Memory B cell (primary cell): ENCODE data around the gene ZNF385D.

Source experiments
- ATAC-seq: fragments of 150-1000 bp; cut with Tn5 transposase; 2 replicates; pipeline ENCODE4 v1.10.0; 2021; ENCODE audit warnings: low read depth, mild to moderate bottlenecking, moderate library complexity
- DNase-seq, 2 donors: peaks; one replicate each; pipeline ENCODE4 v3.0.0; 2022; ENCODE audit warnings: low spot score in 2 of 2
- H3K27ac Mint-ChIP-seq: one replicate; pipeline ENCODE4 v1.8.0; 2022; ENCODE audit warnings: mild to moderate bottlenecking, moderate library complexity, mixed read lengths
- H3K27me3 Mint-ChIP-seq: one replicate; pipeline ENCODE4 v1.8.0; 2022; ENCODE audit warnings: mixed read lengths
- H3K36me3 Mint-ChIP-seq: one replicate; pipeline ENCODE4 v1.8.0; 2022; ENCODE audit warnings: mild to moderate bottlenecking, mixed read lengths
- H3K4me1 Mint-ChIP-seq: one replicate; pipeline ENCODE4 v1.8.0; 2022; ENCODE audit warnings: mixed read lengths
- H3K4me3 Mint-ChIP-seq: one replicate; pipeline ENCODE4 v1.8.0; 2022; ENCODE audit warnings: mild to moderate bottlenecking, moderate library complexity, mixed read lengths
- H3K9me3 Mint-ChIP-seq: one replicate; pipeline ENCODE4 v1.8.0; 2022; ENCODE audit warnings: mixed read lengths

The ZNF385D gene

DNA sequence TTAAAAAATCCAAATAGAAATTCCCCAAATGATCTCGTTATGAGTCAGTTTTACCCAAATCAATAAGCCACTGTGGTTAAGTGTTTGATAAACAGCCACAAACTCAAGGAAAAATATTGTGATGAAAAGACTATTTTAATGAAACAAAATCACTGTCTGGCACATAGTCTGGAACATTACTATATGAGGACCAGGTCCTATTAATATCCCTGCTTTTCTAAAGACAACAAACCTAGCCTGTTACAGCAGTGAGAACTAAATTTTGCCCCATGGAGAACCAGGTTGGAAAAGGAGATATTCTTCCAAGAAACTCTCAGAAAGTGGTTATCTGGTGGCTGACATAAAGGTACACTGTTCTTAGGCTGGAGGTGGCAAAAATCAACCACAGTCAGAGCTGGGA is 27.7 kb upstream of the ZNF385D start:
- H3K27ac Mint-ChIP-seq, result no peak overlapping the region
- H3K9me3 Mint-ChIP-seq, result peaks cover 4% of the 10 kb centered on the region
- no peak for ATAC-seq
- H3K4me1 Mint-ChIP-seq, result no peaks in the 10 kb centered on the region
- no peak for DNase-seq
- H3K36me3 Mint-ChIP-seq, result no peaks in the 10 kb centered on the region
- H3K4me3 Mint-ChIP-seq, result no peak overlapping the region
- no peaks in the 10 kb centered on the region for H3K27me3 Mint-ChIP-seq

DNA sequence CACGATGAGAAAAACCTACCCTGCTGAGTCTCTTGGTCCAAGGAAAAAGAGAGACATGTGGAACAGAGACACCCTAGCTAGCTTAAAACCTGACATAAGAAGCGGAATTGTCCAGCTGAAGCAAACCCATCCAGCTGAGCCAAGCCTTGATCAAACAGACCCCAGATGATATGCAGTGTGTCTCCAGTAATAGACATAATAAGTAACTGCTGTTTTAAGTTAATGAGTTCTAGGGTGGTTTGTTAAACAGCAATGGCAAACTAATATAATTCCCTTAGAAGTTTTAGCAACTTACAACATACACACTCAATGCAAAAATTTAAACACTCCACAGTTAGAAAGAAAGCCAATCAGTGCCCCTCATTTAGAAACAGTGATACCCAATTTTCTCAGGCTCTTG is 26.8 kb upstream of the ZNF385D start:
- peaks cover 5% of the 10 kb centered on the region for H3K9me3 Mint-ChIP-seq
- no peaks in the 10 kb centered on the region for H3K36me3 Mint-ChIP-seq
- DNase-seq (no peak), ATAC-seq (no peak)
- no peak overlapping the region for H3K4me3 Mint-ChIP-seq
- no peaks in the 10 kb centered on the region for H3K4me1 Mint-ChIP-seq
- H3K27ac Mint-ChIP-seq, result no peak overlapping the region
- no peaks in the 10 kb centered on the region for H3K27me3 Mint-ChIP-seq

- Mint-ChIP-seq H3K27ac (no peak overlapping the region), H3K27me3 (peaks cover 2% of the 10 kb centered on the region), H3K36me3 (no peaks in the 10 kb centered on the region), H3K4me3 (no peak overlapping the region), H3K9me3 (peaks cover 4% of the 10 kb centered on the region), H3K4me1 (no peaks in the 10 kb centered on the region)
- no peak for ATAC-seq
- no peak for DNase-seq
Measured at GRCh38 chr3:21766002-21766401, 15.0 kb upstream of the ZNF385D start.

DNA sequence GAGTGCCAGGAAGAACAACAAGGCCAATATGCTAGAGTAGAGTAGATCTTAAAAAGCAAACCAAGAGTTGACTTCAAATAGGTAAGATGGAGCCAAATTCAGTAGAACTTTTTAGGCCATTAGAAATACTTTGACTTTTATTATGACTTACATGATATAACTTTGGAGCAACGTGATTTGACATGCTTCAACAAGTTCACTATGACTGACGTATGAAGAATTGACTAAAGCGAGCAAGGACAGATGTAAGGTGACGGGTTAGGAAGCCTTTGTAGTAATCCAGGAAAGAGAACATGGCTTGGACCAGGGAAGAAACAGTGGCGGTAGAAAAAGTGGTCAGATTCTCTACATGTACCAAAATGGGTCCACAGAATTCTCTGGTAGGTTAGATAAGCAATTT is 4.9 kb upstream of the ZNF385D start:
- ATAC-seq (no peak), DNase-seq (no peak)
- Mint-ChIP-seq H3K27ac (no peak overlapping the region), H3K4me1 (no peaks in the 10 kb centered on the region), H3K27me3 (no peaks in the 10 kb centered on the region), H3K4me3 (no peak overlapping the region), H3K36me3 (no peaks in the 10 kb centered on the region), H3K9me3 (no peaks in the 10 kb centered on the region)

DNA sequence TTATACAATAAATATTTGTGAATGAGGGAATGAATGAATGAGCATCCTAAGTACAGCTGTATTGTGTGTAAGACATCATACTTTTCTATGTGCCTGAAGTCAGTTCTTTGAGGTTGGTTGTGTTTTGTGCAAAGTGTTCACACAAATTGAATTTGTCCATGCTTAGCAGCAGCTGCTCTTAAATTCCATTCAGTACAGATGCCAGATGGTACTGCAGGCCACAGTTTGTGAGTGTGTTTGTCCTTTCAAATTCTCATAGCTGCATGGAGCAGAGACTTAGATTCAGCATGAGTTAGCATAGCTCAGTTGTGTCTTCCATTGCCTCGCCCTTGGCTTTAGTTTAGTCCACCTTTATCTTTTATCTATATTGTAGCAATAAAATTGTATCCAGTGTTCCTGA is 3.8 kb upstream of the ZNF385D start:
- no peak for ATAC-seq

GRCh38 chr3:21752749-21753347 is 1.8 kb upstream of the ZNF385D start:
- Mint-ChIP-seq H3K4me3 (no peak overlapping the region), H3K27me3 (no peaks in the 10 kb centered on the region), H3K27ac (no peak overlapping the region), H3K36me3 (no peaks in the 10 kb centered on the region), H3K9me3 (no peaks in the 10 kb centered on the region), H3K4me1 (no peaks in the 10 kb centered on the region)
- DNase-seq (no peak), ATAC-seq (no peak)

More for the DNA sequence above, 3.8 kb upstream of the ZNF385D start:
- Mint-ChIP-seq H3K9me3 (no peaks in the 10 kb centered on the region), H3K4me1 (no peaks in the 10 kb centered on the region), H3K27me3 (no peaks in the 10 kb centered on the region), H3K4me3 (no peak overlapping the region), H3K27ac (no peak overlapping the region), H3K36me3 (no peaks in the 10 kb centered on the region)
- DNase-seq, result no peak

GRCh38 chr3:21751886-21752285 is 876 bp upstream of the ZNF385D start:
- Mint-ChIP-seq H3K27me3 (no peaks in the 10 kb centered on the region), H3K9me3 (no peaks in the 10 kb centered on the region), H3K4me3 (no peak overlapping the region), H3K27ac (no peak overlapping the region), H3K4me1 (no peaks in the 10 kb centered on the region), H3K36me3 (no peaks in the 10 kb centered on the region)
- DNase-seq, result no peak
- ATAC-seq, result no peak

- no peak overlapping the region for H3K27ac Mint-ChIP-seq
- no peaks in the 10 kb centered on the region for H3K9me3 Mint-ChIP-seq
- H3K27me3 Mint-ChIP-seq, result no peaks in the 10 kb centered on the region
- no peak overlapping the region for H3K4me3 Mint-ChIP-seq
- ATAC-seq (no peak), DNase-seq (no peak)
- H3K4me1 Mint-ChIP-seq, result no peaks in the 10 kb centered on the region
- H3K36me3 Mint-ChIP-seq, result no peaks in the 10 kb centered on the region
Measured at GRCh38 chr3:21750080-21750696, 822 bp downstream of the ZNF385D start.

DNA sequence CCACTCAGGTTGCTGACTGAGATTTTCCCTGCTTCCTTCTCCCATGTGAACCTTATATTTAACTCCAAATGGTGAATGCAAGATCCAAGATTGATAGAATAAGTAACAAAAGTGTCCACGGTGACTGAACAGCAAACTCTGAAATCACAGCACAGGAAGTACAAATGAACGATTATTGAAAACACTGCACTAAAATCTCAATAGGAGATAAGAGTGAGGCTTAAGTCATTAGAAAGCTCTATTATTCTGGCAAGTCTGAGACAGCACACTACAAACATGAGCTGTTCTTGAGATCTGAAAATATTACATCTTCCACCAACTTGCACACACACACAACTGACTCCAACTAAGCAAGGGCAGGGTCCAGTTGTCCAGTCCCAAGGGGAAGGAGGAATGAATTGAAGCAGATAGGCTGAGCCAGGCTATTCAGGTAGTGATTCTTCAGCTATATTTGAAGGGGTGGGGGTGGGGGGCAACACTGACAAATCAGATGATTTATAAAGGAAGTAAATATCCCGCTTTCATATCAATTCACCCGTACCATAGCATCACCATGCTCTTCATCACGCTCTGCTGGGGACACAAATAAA is 2.9 kb downstream of the ZNF385D start:
- Mint-ChIP-seq H3K4me3 (no peak overlapping the region), H3K9me3 (no peaks in the 10 kb centered on the region), H3K27ac (no peak overlapping the region), H3K36me3 (no peaks in the 10 kb centered on the region), H3K27me3 (no peaks in the 10 kb centered on the region), H3K4me1 (no peaks in the 10 kb centered on the region)
- DNase-seq (no peak), ATAC-seq (no peak)

DNA sequence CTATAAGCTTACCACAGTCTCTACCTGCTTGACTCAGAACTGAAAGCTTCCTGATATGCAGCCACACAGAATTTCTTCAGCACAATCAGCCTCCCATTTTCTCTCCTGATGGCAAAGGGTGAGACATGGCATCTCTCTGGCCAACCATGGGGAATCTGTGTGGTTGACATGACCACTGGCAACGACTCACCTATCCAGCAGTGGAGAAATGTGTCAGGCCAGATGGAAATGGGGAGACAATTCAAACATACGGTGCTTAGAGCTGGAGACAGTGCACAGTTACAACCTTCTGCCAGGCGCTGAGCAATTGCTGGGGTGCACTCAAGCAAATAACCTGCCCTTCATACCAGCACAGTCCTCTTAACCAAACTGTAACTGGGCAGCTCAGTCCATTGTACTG is 3.6 kb downstream of the ZNF385D start:
- H3K27me3 Mint-ChIP-seq, result no peaks in the 10 kb centered on the region
- H3K27ac Mint-ChIP-seq, result no peak overlapping the region
- H3K4me3 Mint-ChIP-seq, result no peak overlapping the region
- ATAC-seq, result no peak
- no peak for DNase-seq
- no peaks in the 10 kb centered on the region for H3K36me3 Mint-ChIP-seq
- H3K9me3 Mint-ChIP-seq, result no peaks in the 10 kb centered on the region
- H3K4me1 Mint-ChIP-seq, result no peaks in the 10 kb centered on the region

- Mint-ChIP-seq H3K9me3 (no peaks in the 10 kb centered on the region), H3K36me3 (no peaks in the 10 kb centered on the region), H3K4me3 (no peak overlapping the region), H3K27ac (no peak overlapping the region), H3K4me1 (no peaks in the 10 kb centered on the region), H3K27me3 (no peaks in the 10 kb centered on the region)
- ATAC-seq (no peak), DNase-seq (no peak)
Measured at GRCh38 chr3:21745966-21746365, 5.0 kb downstream of the ZNF385D start.

GRCh38 chr3:21744793-21745192 is 6.2 kb downstream of the ZNF385D start:
- DNase-seq (no peak), ATAC-seq (no peak)
- no peak overlapping the region for H3K27ac Mint-ChIP-seq
- H3K36me3 Mint-ChIP-seq, result no peaks in the 10 kb centered on the region
- H3K27me3 Mint-ChIP-seq, result no peaks in the 10 kb centered on the region
- H3K4me3 Mint-ChIP-seq, result no peak overlapping the region
- H3K4me1 Mint-ChIP-seq, result no peaks in the 10 kb centered on the region
- H3K9me3 Mint-ChIP-seq, result no peaks in the 10 kb centered on the region

DNA sequence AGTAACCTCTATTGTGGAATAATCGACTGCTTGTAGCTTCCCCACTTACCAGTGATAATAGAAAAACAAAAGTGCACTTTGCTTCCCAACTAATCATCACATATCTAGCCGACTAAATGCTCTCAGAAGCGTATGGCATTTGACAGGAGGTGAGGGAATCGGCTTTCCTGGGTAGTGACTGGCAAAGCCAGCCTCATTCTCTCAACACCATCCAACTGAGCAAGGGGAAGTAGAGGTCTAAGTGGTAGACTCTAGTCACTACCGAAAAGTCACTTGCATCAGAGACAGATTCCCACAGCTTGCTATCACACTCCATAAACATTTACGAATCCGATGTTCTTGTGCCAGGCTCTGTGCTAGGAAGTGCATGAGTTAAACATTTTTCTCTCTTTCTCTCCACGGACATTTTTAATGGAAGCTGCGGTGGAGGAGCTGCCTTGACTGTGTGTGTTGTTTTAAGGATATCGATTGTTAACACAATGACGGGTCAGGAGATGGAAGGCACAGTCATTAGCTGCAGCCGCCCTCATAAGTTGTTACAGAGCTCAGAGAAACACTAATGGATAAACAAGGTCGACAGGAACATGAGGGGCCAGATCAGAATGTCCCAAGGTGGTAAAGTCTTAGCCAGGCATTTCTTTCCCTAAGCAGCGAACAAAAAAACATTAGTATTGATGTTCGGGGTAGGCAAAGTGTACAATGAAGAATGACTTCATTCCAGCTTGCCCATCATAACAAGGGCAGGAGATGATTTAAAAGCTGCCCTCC is 11.9 kb downstream of the ZNF385D start:
- DNase-seq (no peak), ATAC-seq (no peak)
- H3K4me1 Mint-ChIP-seq, result no peaks in the 10 kb centered on the region
- H3K9me3 Mint-ChIP-seq, result no peaks in the 10 kb centered on the region
- H3K27me3 Mint-ChIP-seq, result no peaks in the 10 kb centered on the region
- H3K4me3 Mint-ChIP-seq, result no peak overlapping the region
- no peaks in the 10 kb centered on the region for H3K36me3 Mint-ChIP-seq
- H3K27ac Mint-ChIP-seq, result no peak overlapping the region

DNA sequence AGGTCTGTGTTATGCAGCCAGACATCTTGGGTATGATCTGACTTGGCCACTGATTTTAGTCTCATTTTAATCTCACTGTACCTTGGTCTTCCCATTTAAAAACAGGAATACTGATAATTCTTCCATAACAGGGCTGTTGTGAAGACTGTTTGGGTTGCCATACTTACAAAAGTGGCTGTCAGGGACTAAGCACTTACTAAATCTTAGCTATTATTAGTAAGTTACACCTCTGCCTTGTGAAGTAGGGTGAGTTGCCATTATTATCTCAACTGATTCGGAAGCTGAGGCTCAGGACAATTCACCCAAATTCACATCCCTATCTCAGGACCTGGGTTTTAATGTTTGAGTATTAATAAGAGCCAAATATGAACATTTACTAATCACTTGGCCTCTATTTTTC is 12.7 kb downstream of the ZNF385D start:
- ATAC-seq (no peak), DNase-seq (no peak)
- Mint-ChIP-seq H3K27me3 (no peaks in the 10 kb centered on the region), H3K9me3 (no peaks in the 10 kb centered on the region), H3K36me3 (no peaks in the 10 kb centered on the region), H3K27ac (no peak overlapping the region), H3K4me1 (no peaks in the 10 kb centered on the region), H3K4me3 (no peak overlapping the region)
